ENCODE results near the gene CHD9. TPM values are rescaled to one million over a fixed set of nuclear protein-coding genes. Genes with fewer than 3 reads are reported as not detected.
A peak's percentile ranks its signal among the peaks of the same experiment; 100 is the strongest.
"Not testable (repeated sequence)": the region's sequence is repeated elsewhere in the genome, so short reads cannot be mapped to it uniquely, and the experiment has no call there.

Gene CHD9
- polyA plus RNA-seq, 2 donors = 9.2 to 11.1 TPM

GRCh38 chr16:53071748-53072301 lies 17.0 kb downstream of the CHD9 start:
- Histone ChIP-seq H3K9me3 (ENCODE audit: control insufficient read depth in 2 of 2, insufficient read depth in 1 of 2, low read depth in 1 of 2, low read length in 1 of 2) (peaks cover 0 to 2% of the 10 kb centered on the region in 2 donors), H3K27ac (ENCODE audit: low read depth in 2 of 2, low read length in 1 of 2) (peak overlapping the region in 1 of 2 donors; percentile 14), H3K36me3 (ENCODE audit: control insufficient read depth in 2 of 2, insufficient read depth in 2 of 2, low read length in 1 of 2) (peaks cover 0 to 4% of the 10 kb centered on the region in 2 donors), H3K4me1 (ENCODE audit: control insufficient read depth in 2 of 2, insufficient read depth in 2 of 2, low read length in 1 of 2) (no peaks in the 10 kb centered on the region), H3K27me3 (ENCODE audit: control insufficient read depth in 1 of 2, insufficient read depth in 2 of 2, low read length in 2 of 2) (no peaks in the 10 kb centered on the region), H3K4me3 (ENCODE audit: low read depth in 1 of 2, low read length in 2 of 2) (no peak overlapping the region)
- WGBS, 2 donors = 32 to 46% methylated on average over 6 of the region's 6 CpGs

- Histone ChIP-seq H3K9me3 (ENCODE audit: control insufficient read depth in 2 of 2, insufficient read depth in 1 of 2, low read depth in 1 of 2, low read length in 1 of 2) (peaks cover 0 to 2% of the 10 kb centered on the region in 2 donors), H3K4me1 (ENCODE audit: control insufficient read depth in 2 of 2, insufficient read depth in 2 of 2, low read length in 1 of 2) (no peaks in the 10 kb centered on the region), H3K4me3 (ENCODE audit: low read depth in 1 of 2, low read length in 2 of 2) (no peak overlapping the region), H3K27me3 (ENCODE audit: control insufficient read depth in 1 of 2, insufficient read depth in 2 of 2, low read length in 2 of 2) (no peaks in the 10 kb centered on the region), H3K27ac (ENCODE audit: low read depth in 2 of 2, low read length in 1 of 2) (no peak overlapping the region), H3K36me3 (ENCODE audit: control insufficient read depth in 2 of 2, insufficient read depth in 2 of 2, low read length in 1 of 2) (peaks cover 0 to 4% of the 10 kb centered on the region in 2 donors)
- WGBS, 2 donors = 85 to 94% methylated on average over 6 of the region's 6 CpGs
Observed at GRCh38 chr16:53073022-53073421, 18.2 kb downstream of the CHD9 start.

- not testable (repeated sequence) for H3K27ac ChIP-seq (ENCODE audit: low read depth in 2 of 2, low read length in 1 of 2); H3K9me3 ChIP-seq (ENCODE audit: control insufficient read depth in 2 of 2, insufficient read depth in 1 of 2, low read depth in 1 of 2, low read length in 1 of 2); H3K27me3 ChIP-seq (ENCODE audit: control insufficient read depth in 1 of 2, insufficient read depth in 2 of 2, low read length in 2 of 2); H3K4me1 ChIP-seq (ENCODE audit: control insufficient read depth in 2 of 2, insufficient read depth in 2 of 2, low read length in 1 of 2); H3K36me3 ChIP-seq (ENCODE audit: control insufficient read depth in 2 of 2, insufficient read depth in 2 of 2, low read length in 1 of 2); H3K4me3 ChIP-seq (ENCODE audit: low read depth in 1 of 2, low read length in 2 of 2)
- WGBS, 2 donors = 63 to 89% methylated on average over 3 of the region's 3 CpGs
Observed at GRCh38 chr16:53074296-53074695, 19.5 kb downstream of the CHD9 start.

GRCh38 chr16:53075461-53075860 lies 20.7 kb downstream of the CHD9 start:
- peaks cover 0 to 12% of the 10 kb centered on the region in 2 donors for H3K4me1 ChIP-seq (ENCODE audit: control insufficient read depth in 2 of 2, insufficient read depth in 2 of 2, low read length in 1 of 2)
- not testable (repeated sequence) for H3K27ac ChIP-seq (ENCODE audit: low read depth in 2 of 2, low read length in 1 of 2); H3K4me3 ChIP-seq (ENCODE audit: low read depth in 1 of 2, low read length in 2 of 2); H3K9me3 ChIP-seq (ENCODE audit: control insufficient read depth in 2 of 2, insufficient read depth in 1 of 2, low read depth in 1 of 2, low read length in 1 of 2); H3K36me3 ChIP-seq (ENCODE audit: control insufficient read depth in 2 of 2, insufficient read depth in 2 of 2, low read length in 1 of 2); H3K27me3 ChIP-seq (ENCODE audit: control insufficient read depth in 1 of 2, insufficient read depth in 2 of 2, low read length in 2 of 2)
- WGBS, 2 donors = 88 to 95% methylated on average over 7 of the region's 7 CpGs

- peaks cover 0 to 2% of the 10 kb centered on the region in 2 donors for H3K9me3 ChIP-seq (ENCODE audit: control insufficient read depth in 2 of 2, insufficient read depth in 1 of 2, low read depth in 1 of 2, low read length in 1 of 2)
- H3K27ac ChIP-seq (ENCODE audit: low read depth in 2 of 2, low read length in 1 of 2) = no peak overlapping the region
- H3K4me1 ChIP-seq (ENCODE audit: control insufficient read depth in 2 of 2, insufficient read depth in 2 of 2, low read length in 1 of 2) = peaks cover 0 to 15% of the 10 kb centered on the region in 2 donors
- no peaks in the 10 kb centered on the region for H3K27me3 ChIP-seq (ENCODE audit: control insufficient read depth in 1 of 2, insufficient read depth in 2 of 2, low read length in 2 of 2)
- no peaks in the 10 kb centered on the region for H3K36me3 ChIP-seq (ENCODE audit: control insufficient read depth in 2 of 2, insufficient read depth in 2 of 2, low read length in 1 of 2)
- WGBS, 2 donors = 80 to 83% methylated on average over 2 of the region's 2 CpGs
- no peak overlapping the region for H3K4me3 ChIP-seq (ENCODE audit: low read depth in 1 of 2, low read length in 2 of 2)
Observed at GRCh38 chr16:53078247-53078646, 23.5 kb downstream of the CHD9 start.

GRCh38 chr16:53078765-53079485 lies 24.1 kb downstream of the CHD9 start:
- Histone ChIP-seq H3K4me1 (ENCODE audit: control insufficient read depth in 2 of 2, insufficient read depth in 2 of 2, low read length in 1 of 2) (peaks cover 0 to 15% of the 10 kb centered on the region in 2 donors), H3K4me3 (ENCODE audit: low read depth in 1 of 2, low read length in 2 of 2) (no peak overlapping the region), H3K27ac (ENCODE audit: low read depth in 2 of 2, low read length in 1 of 2) (peak overlapping the region; percentile 62 to 80)

GRCh38 chr16:53080345-53081031 lies 25.7 kb downstream of the CHD9 start:
- 27 to 42% methylated on average over 8 of the region's 8 CpGs for WGBS, 2 donors

More at GRCh38 chr16:53078765-53079485, 24.1 kb downstream of the CHD9 start:
- no peaks in the 10 kb centered on the region for H3K27me3 ChIP-seq (ENCODE audit: control insufficient read depth in 1 of 2, insufficient read depth in 2 of 2, low read length in 2 of 2)
- H3K9me3 ChIP-seq (ENCODE audit: control insufficient read depth in 2 of 2, insufficient read depth in 1 of 2, low read depth in 1 of 2, low read length in 1 of 2) = peaks cover 0 to 2% of the 10 kb centered on the region in 2 donors
- 83 to 84% methylated on average over 6 of the region's 6 CpGs for WGBS, 2 donors
- no peaks in the 10 kb centered on the region for H3K36me3 ChIP-seq (ENCODE audit: control insufficient read depth in 2 of 2, insufficient read depth in 2 of 2, low read length in 1 of 2)

GRCh38 chr16:53081032-53081424 lies 26.2 kb downstream of the CHD9 start:
- no peak overlapping the region for H3K4me3 ChIP-seq (ENCODE audit: low read depth in 1 of 2, low read length in 2 of 2)
- no peaks in the 10 kb centered on the region for H3K27me3 ChIP-seq (ENCODE audit: control insufficient read depth in 1 of 2, insufficient read depth in 2 of 2, low read length in 2 of 2)
- no peaks in the 10 kb centered on the region for H3K36me3 ChIP-seq (ENCODE audit: control insufficient read depth in 2 of 2, insufficient read depth in 2 of 2, low read length in 1 of 2)
- H3K9me3 ChIP-seq (ENCODE audit: control insufficient read depth in 2 of 2, insufficient read depth in 1 of 2, low read depth in 1 of 2, low read length in 1 of 2) = no peaks in the 10 kb centered on the region
- H3K4me1 ChIP-seq (ENCODE audit: control insufficient read depth in 2 of 2, insufficient read depth in 2 of 2, low read length in 1 of 2) = peaks cover 1 to 23% of the 10 kb centered on the region in 2 donors
- H3K27ac ChIP-seq (ENCODE audit: low read depth in 2 of 2, low read length in 1 of 2) = peak overlapping the region; percentile 80 to 89

More at GRCh38 chr16:53080345-53081031, 25.7 kb downstream of the CHD9 start:
- Histone ChIP-seq H3K27me3 (ENCODE audit: control insufficient read depth in 1 of 2, insufficient read depth in 2 of 2, low read length in 2 of 2) (no peaks in the 10 kb centered on the region), H3K4me3 (ENCODE audit: low read depth in 1 of 2, low read length in 2 of 2) (no peak overlapping the region), H3K9me3 (ENCODE audit: control insufficient read depth in 2 of 2, insufficient read depth in 1 of 2, low read depth in 1 of 2, low read length in 1 of 2) (no peaks in the 10 kb centered on the region), H3K4me1 (ENCODE audit: control insufficient read depth in 2 of 2, insufficient read depth in 2 of 2, low read length in 1 of 2) (peaks cover 0 to 22% of the 10 kb centered on the region in 2 donors), H3K36me3 (ENCODE audit: control insufficient read depth in 2 of 2, insufficient read depth in 2 of 2, low read length in 1 of 2) (no peaks in the 10 kb centered on the region), H3K27ac (ENCODE audit: low read depth in 2 of 2, low read length in 1 of 2) (peak overlapping the region; percentile 80 to 92)

GRCh38 chr16:53081686-53082407 lies 27.1 kb downstream of the CHD9 start:
- Histone ChIP-seq H3K4me1 (ENCODE audit: control insufficient read depth in 2 of 2, insufficient read depth in 2 of 2, low read length in 1 of 2) (peaks cover 5 to 26% of the 10 kb centered on the region in 2 donors), H3K36me3 (ENCODE audit: control insufficient read depth in 2 of 2, insufficient read depth in 2 of 2, low read length in 1 of 2) (no peaks in the 10 kb centered on the region), H3K27me3 (ENCODE audit: control insufficient read depth in 1 of 2, insufficient read depth in 2 of 2, low read length in 2 of 2) (no peaks in the 10 kb centered on the region), H3K27ac (ENCODE audit: low read depth in 2 of 2, low read length in 1 of 2) (peak overlapping the region; percentile 80 to 89), H3K9me3 (ENCODE audit: control insufficient read depth in 2 of 2, insufficient read depth in 1 of 2, low read depth in 1 of 2, low read length in 1 of 2) (no peaks in the 10 kb centered on the region), H3K4me3 (ENCODE audit: low read depth in 1 of 2, low read length in 2 of 2) (no peak overlapping the region)
- WGBS, 2 donors = 97 to 98% methylated on average over 3 of the region's 3 CpGs
